Uterus (tissue), 4 donors: ENCODE results near the gene RORC. TPM values are rescaled to one million over a fixed set of nuclear protein-coding genes. Genes with fewer than 3 reads are reported as not detected.
"Not testable (repeated sequence)": the region's sequence is repeated elsewhere in the genome, so short reads cannot be mapped to it uniquely, and the experiment has no call there.

ENCODE experiments used
- DNase-seq, 2 donors: peaks; one replicate each; pipeline ENCODE4 v3.0.0-alpha.2; 2019 to 2020
- H3K27ac ChIP-seq, 2 donors: fragments of 200-600 bp; sonication (generic); 1 replicate in 1 of 2; 2 replicates in 1 of 2; pipeline ENCODE4 v1.5.1; 2016 to 2018
- H3K27me3 ChIP-seq, 2 donors: fragments of 200-600 bp; sonication (generic); one replicate each; pipeline ENCODE4 v1.5.1; 2018 to 2019; ENCODE audit warnings: control low read depth in 1 of 2
- H3K36me3 ChIP-seq, 2 donors: fragments of 200-600 bp; sonication (generic); one replicate each; pipeline ENCODE4 v1.5.1; 2019; ENCODE audit warnings: control low read depth in 1 of 2
- H3K4me1 ChIP-seq, 2 donors: fragments of 200-600 bp; sonication (generic); one replicate each; pipeline ENCODE4 v1.5.1; 2018 to 2019; ENCODE audit warnings: control low read depth in 1 of 2
- H3K4me3 ChIP-seq, 2 donors: fragments of 200-600 bp; sonication (generic); 1 replicate in 1 of 2; 2 replicates in 1 of 2; pipeline ENCODE4 v1.5.1; 2018 to 2019; ENCODE audit warnings: mild to moderate bottlenecking in 1 of 2
- H3K9me3 ChIP-seq, 2 donors: fragments of 200-600 bp; sonication (generic); one replicate each; pipeline ENCODE4 v1.5.1; 2019; ENCODE audit warnings: control low read depth in 1 of 2
- CTCF ChIP-seq, 4 experiments: fragments of 200-600 bp in 2 of 4; fragments of 450-650 bp in 2 of 4; sonication (generic) in 2 of 4; IDR thresholded peaks; one replicate each; pipeline ENCODE4 v1.5.1; 2016 to 2019; ENCODE audit warnings: antibody characterized with exemption in 4 of 4, mild to moderate bottlenecking in 2 of 4, moderate library complexity in 1 of 4
- POLR2A ChIP-seq, 2 donors: fragments of 450-650 bp; IDR thresholded peaks; one replicate each; pipeline ENCODE4 v1.6.1; 2016; ENCODE audit warnings: antibody characterized with exemption in 2 of 2, mild to moderate bottlenecking in 1 of 2, moderate library complexity in 1 of 2
- intact Hi-C: fragments of 100-400 bp; cut with DNase I; formaldehyde crosslinking; loops from one replicate; pipeline ENCODE4 v1.15.1; 2023; ENCODE audit warnings: low total_unique reads
- total RNA-seq, 4 donors: library from RNA; depleted of rRNA in 3 of 4; stranded (reverse); fragments of >200 nt in 3 of 4; gene quantifications; one replicate each; pipeline versions ENCODE4 v1.1.0 to v1.2.4, GENCODE V29; 2014 to 2023
- donor health status: DM: yes; HTN: yes; CAD: no.

RORC gene
- 1 to 10 TPM in 2 of 4 donors, under 1 TPM in 2; 0.51 to 4.8 (median 2.1) TPM for total RNA-seq

DNA sequence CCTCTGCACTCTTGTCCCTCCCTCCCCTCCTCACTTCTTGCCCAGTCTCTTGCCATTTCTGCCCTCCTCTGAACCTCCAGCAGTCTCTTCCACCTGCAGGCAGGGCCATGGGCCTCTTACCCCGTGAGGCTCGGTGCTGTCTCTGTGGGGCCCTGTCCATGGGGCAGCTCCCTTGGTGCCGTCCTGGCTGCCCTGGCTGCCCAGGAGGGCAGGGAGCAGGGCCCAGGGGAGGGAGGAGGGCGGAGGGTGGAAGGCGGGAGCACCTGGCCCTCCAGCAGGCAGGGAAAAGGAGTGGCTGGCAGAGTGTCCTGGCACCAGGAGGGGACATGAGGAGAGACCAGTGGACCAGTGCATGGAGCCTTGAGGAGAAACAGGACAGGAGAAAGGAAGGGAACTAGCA, at the start of gene RORC:
Gene RORC, minus strand, starts transcription at position 198 of the 400 bp plus-strand sequence. Its CDS starts 38 bp downstream, at position 160.
- intact Hi-C loops: no loop called here
- TF ChIP-seq POLR2A (IDR thresholded peaks at IDR 0.05): peak in 1 of 2 donors; percentile 43
- TF ChIP-seq CTCF (IDR thresholded peaks at IDR 0.05): no peak
- Histone ChIP-seq H3K9me3 (no peaks in the 10 kb centered on the region), H3K27ac (no peak within 1 kb of the TSS), H3K27me3 (no peaks in the 10 kb centered on the region), H3K36me3 (no peaks in the 10 kb centered on the region), H3K4me3 (no peak within 1 kb of the TSS), H3K4me1 (no peaks in the 10 kb centered on the region)
- DNase-seq: no peak

- intact Hi-C loops: no loop called here
- H3K9me3 ChIP-seq: no peaks in the 10 kb centered on the region
- H3K27ac ChIP-seq: no peak overlapping the region
- TF ChIP-seq POLR2A (IDR thresholded peaks at IDR 0.05): no peak
- no peak for TF ChIP-seq CTCF (IDR thresholded peaks at IDR 0.05)
- no peaks in the 10 kb centered on the region for H3K27me3 ChIP-seq
- DNase-seq: no peak
- no peak overlapping the region for H3K4me3 ChIP-seq
- no peaks in the 10 kb centered on the region for H3K4me1 ChIP-seq
- H3K36me3 ChIP-seq: no peaks in the 10 kb centered on the region
Measured at GRCh38 chr1:151875419-151876097, 44.0 kb upstream of the RORC start.

DNA sequence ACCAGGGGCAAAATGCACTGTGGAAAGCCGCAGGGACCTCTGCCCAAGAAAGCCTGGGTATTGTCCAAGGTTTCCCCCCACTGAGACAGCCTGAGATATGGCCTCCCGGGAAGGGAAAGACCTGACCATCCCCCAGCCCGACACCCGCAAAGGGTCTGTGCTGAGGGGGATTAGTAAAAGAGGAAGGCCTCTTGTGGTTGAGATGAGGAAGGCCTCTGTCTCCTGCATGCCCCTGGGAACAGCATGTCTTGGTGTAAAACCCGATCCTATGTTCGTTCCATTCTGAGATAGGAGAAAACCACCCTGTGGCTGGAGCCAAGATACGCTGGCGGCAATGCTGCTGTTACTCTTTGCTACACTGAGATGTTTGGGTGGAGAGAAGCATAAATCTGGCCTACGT, 41.2 kb upstream of the RORC start:
- DNase-seq, intact Hi-C loops, H3K9me3 ChIP-seq, H3K36me3 ChIP-seq, H3K4me3 ChIP-seq, H3K4me1 ChIP-seq, H3K27me3 ChIP-seq, H3K27ac ChIP-seq: not testable (repeated sequence)

GRCh38 chr1:151871284-151872030, 39.9 kb upstream of the RORC start:
- Histone ChIP-seq H3K36me3 (no peaks in the 10 kb centered on the region), H3K27ac (no peak overlapping the region), H3K4me1 (no peaks in the 10 kb centered on the region), H3K9me3 (no peaks in the 10 kb centered on the region), H3K4me3 (no peak overlapping the region), H3K27me3 (no peaks in the 10 kb centered on the region)
- TF ChIP-seq POLR2A (IDR thresholded peaks at IDR 0.05) (no peak), CTCF (IDR thresholded peaks at IDR 0.05) (no peak)
- intact Hi-C loops: no loop called here
- no peak for DNase-seq

DNA sequence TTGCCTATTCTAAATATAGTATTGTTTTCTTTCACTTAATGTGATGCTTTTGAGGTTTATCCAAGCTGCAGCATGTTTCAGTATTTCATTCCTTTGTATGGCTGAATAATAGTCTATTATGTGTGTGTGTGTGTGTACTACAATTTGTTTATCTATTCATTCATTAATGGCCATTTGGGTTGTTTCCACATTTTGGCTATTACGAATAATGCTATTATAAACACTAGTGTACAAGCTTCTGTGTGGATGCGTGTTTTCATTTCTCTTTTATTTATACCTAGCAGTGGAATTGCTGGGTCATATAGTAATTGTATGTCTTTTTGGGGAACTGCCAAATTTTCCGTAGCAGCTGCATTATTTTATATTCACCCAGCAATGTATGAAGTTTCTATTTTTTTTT, 36.9 kb upstream of the RORC start:
- no peak for DNase-seq
- Histone ChIP-seq H3K9me3 (no peaks in the 10 kb centered on the region), H3K27ac (no peak overlapping the region), H3K4me3 (no peak overlapping the region), H3K4me1 (no peaks in the 10 kb centered on the region), H3K27me3 (no peaks in the 10 kb centered on the region), H3K36me3 (no peaks in the 10 kb centered on the region)
- intact Hi-C loops: no loop called here
- TF ChIP-seq CTCF (IDR thresholded peaks at IDR 0.05): no peak
- TF ChIP-seq POLR2A (IDR thresholded peaks at IDR 0.05): no peak
